ENCODE results near the gene CNRIP1.

The CNRIP1 gene

GRCh38 chr2:68284896-68285295 lies 34.9 kb downstream of the CNRIP1 start:
- peak; percentile 31 for DNase-seq (ENCODE audit: low read depth)
- TF ChIP-seq POLR2A (IDR thresholded peaks at IDR 0.05; ENCODE audit: extremely low read depth, insufficient read length), result no peak
- no peak for TF ChIP-seq CTCF (IDR thresholded peaks at IDR 0.05; ENCODE audit: low read depth, low read length)
- no peak for TF ChIP-seq MYC (IDR thresholded peaks at IDR 0.05; ENCODE audit: low read depth, low read length)
- TF ChIP-seq MAX (IDR thresholded peaks at IDR 0.05; ENCODE audit: low read depth, low read length), result no peak
- H3K4me3 ChIP-seq (ENCODE audit: low read depth, low read length), result no peak overlapping the region

DNA sequence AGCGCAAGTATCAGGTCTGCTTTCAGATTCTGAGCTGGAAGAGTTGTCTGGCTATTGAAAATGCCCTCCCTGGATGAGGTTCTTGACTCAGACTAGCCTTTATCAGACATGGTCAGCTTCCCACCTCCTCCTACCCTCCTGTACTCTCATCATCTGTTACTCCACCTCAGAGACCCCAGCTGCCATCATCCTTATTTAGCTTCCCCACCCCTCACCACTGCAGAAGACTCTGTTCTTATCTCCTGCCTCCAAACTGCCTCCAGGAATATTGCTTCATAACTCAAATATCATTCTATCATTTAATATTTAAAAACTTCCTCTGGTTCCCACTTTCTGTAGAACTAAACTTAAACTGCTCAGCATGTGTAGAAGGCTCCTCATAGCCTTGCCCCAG lies 36.3 kb downstream of the CNRIP1 start:
- no peak for DNase-seq (ENCODE audit: low read depth)
- H3K4me3 ChIP-seq (ENCODE audit: low read depth, low read length), result no peak overlapping the region

DNA sequence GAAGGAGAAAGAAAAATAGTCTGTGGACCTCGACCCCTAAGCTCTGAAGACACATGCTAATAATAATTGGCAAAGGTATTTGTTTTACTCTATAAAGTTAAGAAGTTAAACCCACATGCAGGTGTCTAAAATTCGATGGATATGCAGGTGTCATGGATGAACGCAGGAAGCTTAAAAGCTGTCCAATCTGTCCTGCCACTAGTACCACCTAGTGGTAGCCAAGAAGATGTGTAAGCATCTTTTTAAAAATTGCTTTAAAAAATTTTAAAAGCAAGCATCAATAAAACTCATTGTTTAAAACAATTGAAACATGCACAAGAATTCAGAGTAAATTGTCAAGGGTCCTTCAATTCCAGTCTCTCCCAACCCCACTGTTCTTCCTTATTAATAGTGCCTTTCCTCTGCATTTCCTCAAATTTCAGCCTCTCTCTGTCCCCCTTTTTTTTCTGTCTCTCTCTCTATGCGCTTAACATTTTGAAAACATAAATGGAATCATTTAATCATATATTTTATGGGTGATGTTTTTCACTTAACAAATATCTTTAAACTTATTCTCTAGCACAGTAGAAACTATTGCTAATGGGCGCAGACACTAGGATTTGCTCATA lies 36.8 kb downstream of the CNRIP1 start:
- DNase-seq (ENCODE audit: low read depth), result peak; percentile 57
- TF ChIP-seq CTCF (IDR thresholded peaks at IDR 0.05; ENCODE audit: low read depth, low read length) (peak; percentile 73), MYC (IDR thresholded peaks at IDR 0.05; ENCODE audit: low read depth, low read length) (no peak)
- no peak overlapping the region for H3K4me3 ChIP-seq (ENCODE audit: low read depth, low read length)

More for the DNA sequence above, 36.3 kb downstream of the CNRIP1 start:
- no peak for TF ChIP-seq MYC (IDR thresholded peaks at IDR 0.05; ENCODE audit: low read depth, low read length)
- no peak for TF ChIP-seq MAX (IDR thresholded peaks at IDR 0.05; ENCODE audit: low read depth, low read length)
- no peak for TF ChIP-seq POLR2A (IDR thresholded peaks at IDR 0.05; ENCODE audit: extremely low read depth, insufficient read length)
- TF ChIP-seq CTCF (IDR thresholded peaks at IDR 0.05; ENCODE audit: low read depth, low read length), result no peak

DNA sequence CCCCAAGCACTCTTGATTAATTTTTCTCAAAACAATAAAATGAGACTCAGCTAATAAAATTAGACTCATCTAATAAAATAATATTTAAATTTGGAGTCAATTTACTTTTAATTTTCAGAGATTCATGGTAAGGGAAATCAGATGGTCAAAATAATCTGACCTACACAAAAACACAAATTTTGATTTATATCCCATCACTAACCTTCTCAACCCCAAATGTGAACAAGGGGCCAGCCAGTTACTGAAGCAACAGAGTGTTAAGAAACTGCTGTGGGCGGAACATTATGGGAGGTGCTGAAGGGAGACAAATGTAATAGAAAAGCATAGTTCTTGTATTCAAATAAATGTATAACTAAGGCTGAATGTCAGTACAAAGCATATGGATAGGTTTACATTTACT lies 39.0 kb downstream of the CNRIP1 start:
- TF ChIP-seq MYC (IDR thresholded peaks at IDR 0.05; ENCODE audit: low read depth, low read length) (no peak), CTCF (IDR thresholded peaks at IDR 0.05; ENCODE audit: low read depth, low read length) (no peak), MAX (IDR thresholded peaks at IDR 0.05; ENCODE audit: low read depth, low read length) (no peak), POLR2A (IDR thresholded peaks at IDR 0.05; ENCODE audit: extremely low read depth, insufficient read length) (no peak)
- H3K4me3 ChIP-seq (ENCODE audit: low read depth, low read length), result no peak overlapping the region
- DNase-seq (ENCODE audit: low read depth), result no peak

- TF ChIP-seq CTCF (IDR thresholded peaks at IDR 0.05; ENCODE audit: low read depth, low read length) (no peak), MYC (IDR thresholded peaks at IDR 0.05; ENCODE audit: low read depth, low read length) (no peak), MAX (IDR thresholded peaks at IDR 0.05; ENCODE audit: low read depth, low read length) (no peak), POLR2A (IDR thresholded peaks at IDR 0.05; ENCODE audit: extremely low read depth, insufficient read length) (no peak)
- DNase-seq (ENCODE audit: low read depth), result no peak
- H3K4me3 ChIP-seq (ENCODE audit: low read depth, low read length), result no peak overlapping the region
Measured at GRCh38 chr2:68280348-68280747, 39.4 kb downstream of the CNRIP1 start.

- no peak for DNase-seq (ENCODE audit: low read depth)
- H3K4me3 ChIP-seq (ENCODE audit: low read depth, low read length), result no peak overlapping the region
- TF ChIP-seq CTCF (IDR thresholded peaks at IDR 0.05; ENCODE audit: low read depth, low read length) (no peak), MYC (IDR thresholded peaks at IDR 0.05; ENCODE audit: low read depth, low read length) (no peak), POLR2A (IDR thresholded peaks at IDR 0.05; ENCODE audit: extremely low read depth, insufficient read length) (no peak), MAX (IDR thresholded peaks at IDR 0.05; ENCODE audit: low read depth, low read length) (no peak)
Measured at GRCh38 chr2:68279691-68280090, 40.1 kb downstream of the CNRIP1 start.

Data from NB4 (cell line).